Anterior cingulate cortex (tissue), 58 donors: ENCODE results near the gene SIDT1.

ENCODE experiments used
- DNase-seq, 58 donors: peaks; one replicate each; lab custom pipeline; 2025; lab: John Stamatoyannopoulos, UW

Gene SIDT1

GRCh38 chr3:113589971-113590370 lies 57.6 kb downstream of the SIDT1 start:
- no peak for DNase-seq

GRCh38 chr3:113590983-113591382 lies 58.6 kb downstream of the SIDT1 start:
- no peak for DNase-seq

- DNase-seq: no peak
Measured at GRCh38 chr3:113594066-113594465, 61.7 kb downstream of the SIDT1 start.

- peak in 6 of 58 donors; percentile 9 to 64 (median 22) for DNase-seq
Measured at GRCh38 chr3:113597596-113598354, 65.4 kb downstream of the SIDT1 start.

- peak in 22 of 58 donors; percentile 4 to 70 (median 30) for DNase-seq
Measured at GRCh38 chr3:113600418-113601182, 68.2 kb downstream of the SIDT1 start.

GRCh38 chr3:113601240-113601639 lies 68.9 kb downstream of the SIDT1 start:
- DNase-seq: no peak

GRCh38 chr3:113602256-113602655 lies 69.9 kb downstream of the SIDT1 start:
- DNase-seq: peak in 1 of 58 donors; percentile 35

GRCh38 chr3:113602836-113603235 lies 70.5 kb downstream of the SIDT1 start:
- peak in 5 of 58 donors; percentile 3 to 21 (median 13) for DNase-seq

GRCh38 chr3:113606539-113607218 lies 74.3 kb downstream of the SIDT1 start:
- DNase-seq: no peak

GRCh38 chr3:113607219-113607596 lies 74.9 kb downstream of the SIDT1 start:
- DNase-seq: no peak

GRCh38 chr3:113614402-113614801 lies 82.0 kb downstream of the SIDT1 start:
- no peak for DNase-seq

- DNase-seq: no peak
Measured at GRCh38 chr3:113615976-113616375, 83.6 kb downstream of the SIDT1 start.

GRCh38 chr3:113617726-113618125 lies 85.4 kb downstream of the SIDT1 start:
- no peak for DNase-seq

GRCh38 chr3:113620091-113620490 lies 87.7 kb downstream of the SIDT1 start:
- no peak for DNase-seq

- no peak for DNase-seq
Measured at GRCh38 chr3:113623324-113623723, 91.0 kb downstream of the SIDT1 start.

- no peak for DNase-seq
Measured at GRCh38 chr3:113623811-113624210, 91.5 kb downstream of the SIDT1 start.

- DNase-seq: no peak
Measured at GRCh38 chr3:113625834-113626233, 93.5 kb downstream of the SIDT1 start.

- peak in 44 of 58 donors; percentile 1 to 58 (median 25) for DNase-seq
Measured at GRCh38 chr3:113626503-113627371, 94.4 kb downstream of the SIDT1 start.

- DNase-seq: no peak
Measured at GRCh38 chr3:113628316-113628715, 96.0 kb downstream of the SIDT1 start.

GRCh38 chr3:113628788-113629187 lies 96.4 kb downstream of the SIDT1 start:
- DNase-seq: no peak
